Measurements from ENCODE around the gene UTS2R.
"Not testable (repeated sequence)": the region's sequence is repeated elsewhere in the genome, so short reads cannot be mapped to it uniquely, and the experiment has no call there.

UTS2R gene

DNA sequence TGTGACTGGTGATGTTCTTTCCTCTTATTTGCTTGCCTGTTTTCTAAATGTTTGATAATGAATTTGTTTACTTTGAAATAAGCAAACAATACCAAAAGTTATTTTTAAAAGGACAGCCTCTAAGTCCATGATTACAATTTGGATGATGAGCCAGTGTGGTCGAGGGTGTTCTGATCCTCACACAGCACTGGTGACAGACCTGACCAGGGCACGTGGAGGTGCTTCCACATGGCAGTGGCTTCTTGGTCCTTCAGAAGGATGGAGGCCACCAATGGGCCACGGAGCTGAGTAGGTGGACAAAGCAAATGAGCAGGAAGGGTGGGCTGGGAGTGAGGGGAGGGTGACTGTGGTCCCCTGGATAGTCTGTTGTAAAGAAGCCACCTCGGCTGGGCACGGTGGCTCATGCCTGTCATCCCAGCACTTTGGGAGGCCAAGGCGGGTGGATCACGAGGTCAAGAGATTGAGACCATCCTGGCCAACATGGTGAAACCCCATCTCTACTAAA lies 16.7 kb upstream of the UTS2R start:
- DNase-seq (ENCODE audit: low read depth): no peak

DNA sequence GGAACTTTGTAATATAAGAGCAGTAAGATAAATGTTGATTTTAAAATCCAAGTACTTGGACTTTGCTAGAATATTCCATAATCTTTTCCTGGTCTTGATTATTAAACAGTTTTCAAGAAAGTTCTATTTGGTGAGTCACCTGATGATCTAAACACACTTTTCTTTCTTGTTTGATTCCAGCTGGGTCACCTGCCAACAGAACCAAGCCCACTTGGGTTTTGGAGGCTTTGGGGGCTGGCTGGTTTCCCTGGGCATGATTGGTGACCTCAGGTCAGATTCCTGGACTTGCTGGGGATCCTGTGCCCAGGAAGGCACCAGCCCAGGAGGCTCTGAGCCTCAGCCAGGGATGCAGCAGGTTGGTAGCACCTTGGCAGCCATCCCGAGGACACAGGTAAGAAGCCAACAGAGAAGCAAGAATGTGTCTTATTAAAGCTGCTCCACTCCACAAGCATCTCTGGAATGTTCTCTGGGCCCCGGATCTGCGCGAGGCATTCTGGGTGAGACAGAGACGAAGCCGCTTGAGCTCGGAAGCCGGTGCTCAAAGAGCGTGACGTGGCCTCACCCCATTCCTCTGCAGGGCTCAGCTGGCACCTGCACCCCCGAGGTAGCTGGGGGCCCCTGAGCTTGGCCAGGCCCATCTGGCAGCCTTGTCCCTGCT lies 15.7 kb upstream of the UTS2R start:
- DNase-seq (ENCODE audit: low read depth): no peak

GRCh38 chr17:82356845-82357355 lies 14.7 kb upstream of the UTS2R start:
- DNase-seq (ENCODE audit: low read depth): no peak

- DNase-seq (ENCODE audit: low read depth): no peak
These were observed 14.2 kb upstream of the UTS2R start for GRCh38 chr17:82357394-82357793.

DNA sequence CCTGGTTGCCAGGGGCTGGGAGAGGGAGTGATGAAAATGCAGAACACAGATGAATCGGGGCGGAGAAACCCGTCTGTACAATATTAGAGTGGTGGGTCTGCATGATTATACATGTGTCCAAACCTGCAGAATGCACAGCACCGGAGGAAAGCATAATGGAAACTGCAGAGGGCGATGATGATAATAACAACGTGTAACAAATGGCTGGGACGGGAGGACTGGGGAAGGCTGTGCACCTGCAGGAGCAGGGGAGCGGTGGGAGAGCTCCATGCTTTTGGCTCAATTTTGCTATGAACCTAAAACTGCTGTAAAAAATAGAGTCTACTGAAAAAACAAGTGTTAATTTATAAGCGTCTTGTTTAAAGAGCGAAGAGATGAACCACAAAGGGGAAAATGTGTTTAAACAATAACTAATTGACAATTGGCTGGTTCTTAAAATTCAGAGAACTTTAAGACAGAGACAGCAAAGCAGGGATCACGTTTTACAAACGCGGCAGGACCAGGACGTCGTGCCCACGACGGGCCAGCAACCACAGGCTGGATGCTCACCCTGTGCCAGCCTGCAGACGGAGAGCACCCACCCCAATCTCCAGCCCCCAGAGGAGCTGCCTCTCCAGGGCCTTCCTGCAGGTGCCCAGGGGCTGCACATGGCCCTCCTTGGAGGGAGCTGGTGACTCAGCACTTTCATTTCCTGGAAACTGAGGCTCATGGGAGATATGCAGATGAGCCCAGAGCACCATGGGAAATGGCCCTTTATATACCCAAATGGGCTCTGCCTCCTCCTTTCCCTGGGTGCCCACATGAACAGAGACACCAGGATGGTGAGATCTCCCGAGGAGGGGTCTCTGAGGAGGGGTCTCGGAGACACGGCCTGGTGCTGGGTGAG lies 12.9 kb upstream of the UTS2R start, which contains the start of gene TEX19:
Gene TEX19, plus strand, starts transcription at position 783 of the 886 bp plus-strand sequence. CDS start 2,904 bp downstream, outside the sequence.
- DNase-seq (ENCODE audit: low read depth): no peak

GRCh38 chr17:82359451-82360074 lies 12.0 kb upstream of the UTS2R start:
- not testable (repeated sequence) for DNase-seq (ENCODE audit: low read depth)

- DNase-seq (ENCODE audit: low read depth): no peak
These were observed 9.5 kb upstream of the UTS2R start for GRCh38 chr17:82361885-82362633.

- no peak for DNase-seq (ENCODE audit: low read depth)
These were observed 5.8 kb upstream of the UTS2R start for GRCh38 chr17:82365606-82366295.

GRCh38 chr17:82366749-82367148 lies 4.8 kb upstream of the UTS2R start:
- no peak for DNase-seq (ENCODE audit: low read depth)

- DNase-seq (ENCODE audit: low read depth): no peak
These were observed 3.6 kb upstream of the UTS2R start for GRCh38 chr17:82367724-82368524.

DNA sequence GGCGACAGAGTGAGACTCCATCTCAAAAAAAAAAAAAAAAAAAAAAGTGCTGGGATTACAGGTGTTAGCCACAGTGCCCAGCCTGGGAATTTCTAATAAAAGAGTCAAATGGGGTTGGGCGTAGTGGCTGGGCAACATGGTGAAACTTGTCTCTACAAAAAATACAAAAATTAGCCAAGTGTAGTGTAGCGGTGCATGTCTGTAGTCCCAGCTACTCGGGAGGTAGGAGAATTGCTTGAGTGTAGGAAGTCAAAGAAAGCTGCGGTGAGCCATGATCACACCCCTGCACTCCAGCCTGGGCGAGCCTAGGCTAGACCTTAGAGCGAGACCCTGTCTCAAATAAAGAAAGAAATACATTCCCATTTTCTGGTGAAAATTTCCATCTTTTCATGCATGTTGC lies 2.4 kb upstream of the UTS2R start:
- DNase-seq (ENCODE audit: low read depth): no peak

GRCh38 chr17:82370471-82371332 lies 863 bp upstream of the UTS2R start:
- no peak for DNase-seq (ENCODE audit: low read depth)

- no peak for DNase-seq (ENCODE audit: low read depth)
These were observed 895 bp downstream of the UTS2R start for GRCh38 chr17:82372249-82373071.

DNA sequence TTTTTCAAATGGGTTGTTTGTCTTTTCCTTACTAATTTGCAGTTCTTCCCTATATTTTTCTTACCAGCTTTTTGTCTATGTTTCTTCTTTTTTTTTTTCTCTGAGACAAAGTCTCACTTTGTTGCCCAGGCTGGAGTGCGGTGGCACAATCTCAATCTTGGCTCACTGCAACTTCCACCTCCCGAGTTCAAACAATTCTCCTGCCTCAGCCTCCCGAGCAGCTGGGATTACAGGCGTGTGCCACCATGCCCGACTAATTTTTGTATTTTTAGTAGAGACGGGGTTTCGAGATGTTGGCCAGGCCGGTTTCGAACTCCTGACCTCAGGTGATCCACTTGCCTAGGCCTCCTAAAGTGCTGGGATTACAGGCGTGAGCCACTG lies 1.5 kb downstream of the UTS2R start:
- not testable (repeated sequence) for DNase-seq (ENCODE audit: low read depth)

DNA sequence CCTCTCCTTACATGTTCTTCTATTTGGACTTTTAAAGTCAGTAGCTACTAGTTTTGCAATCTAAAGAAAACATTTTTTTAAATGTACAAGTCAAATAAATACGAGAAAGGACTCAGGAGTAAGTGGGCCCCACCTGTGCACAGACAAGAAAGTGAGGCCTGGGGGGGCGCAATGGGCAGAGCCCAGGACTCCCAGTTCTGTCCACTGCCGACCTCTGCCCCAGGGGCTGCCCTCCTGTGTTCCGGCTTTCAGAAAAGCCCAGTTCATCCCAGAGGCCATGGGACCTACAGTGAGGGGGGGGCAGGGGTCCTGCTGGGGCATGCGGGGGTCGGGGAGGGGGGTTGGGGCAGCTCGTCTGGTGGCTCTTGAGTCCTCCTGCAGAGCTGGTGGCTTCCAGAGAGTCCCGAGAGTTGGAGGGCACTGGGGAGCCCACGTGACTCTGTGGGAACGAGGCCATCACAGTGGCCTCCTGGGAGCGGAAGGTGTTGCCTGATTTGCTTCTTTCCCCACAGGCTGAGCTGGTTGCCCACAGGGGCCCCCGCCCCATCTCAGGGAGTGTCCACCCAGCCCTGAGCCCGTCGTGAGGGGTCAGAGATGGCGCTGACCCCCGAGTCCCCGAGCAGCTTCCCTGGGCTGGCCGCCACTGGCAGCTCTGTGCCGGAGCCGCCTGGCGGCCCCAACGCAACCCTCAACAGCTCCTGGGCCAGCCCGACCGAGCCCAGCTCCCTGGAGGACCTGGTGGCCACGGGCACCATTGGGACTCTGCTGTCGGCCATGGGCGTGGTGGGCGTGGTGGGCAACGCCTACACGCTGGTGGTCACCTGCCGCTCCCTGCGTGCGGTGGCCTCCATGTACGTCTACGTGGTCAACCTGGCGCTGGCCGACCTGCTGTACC lies 2.4 kb downstream of the UTS2R start:
- no peak for DNase-seq (ENCODE audit: low read depth)

- DNase-seq (ENCODE audit: low read depth): no peak
These were observed 3.2 kb downstream of the UTS2R start for GRCh38 chr17:82374626-82375331.

Measured in GM04504 (cell line).